ENCODE data around the gene TXNDC15.

DNA sequence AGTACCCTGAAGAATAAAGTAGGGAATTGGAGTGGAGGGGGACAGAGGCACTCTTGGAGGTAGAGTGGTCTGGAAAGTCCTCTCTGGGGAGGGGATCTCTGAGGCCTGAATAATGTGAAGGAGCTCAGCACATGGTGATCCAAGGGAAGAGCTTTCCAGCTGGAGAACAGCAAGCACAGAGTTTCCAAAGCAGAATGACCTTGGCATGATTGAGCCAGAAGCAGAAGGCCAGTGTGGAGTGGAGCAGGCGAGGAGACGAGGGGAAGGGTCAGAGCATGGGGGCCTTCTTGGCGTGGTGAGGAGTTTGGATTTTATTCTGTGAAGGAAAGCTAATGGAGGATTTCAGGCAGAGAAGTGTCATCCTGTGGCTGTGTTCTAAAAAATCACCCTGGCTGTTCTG is 39.1 kb downstream of the TXNDC15 start:
- TF ChIP-seq, protein P1, sequence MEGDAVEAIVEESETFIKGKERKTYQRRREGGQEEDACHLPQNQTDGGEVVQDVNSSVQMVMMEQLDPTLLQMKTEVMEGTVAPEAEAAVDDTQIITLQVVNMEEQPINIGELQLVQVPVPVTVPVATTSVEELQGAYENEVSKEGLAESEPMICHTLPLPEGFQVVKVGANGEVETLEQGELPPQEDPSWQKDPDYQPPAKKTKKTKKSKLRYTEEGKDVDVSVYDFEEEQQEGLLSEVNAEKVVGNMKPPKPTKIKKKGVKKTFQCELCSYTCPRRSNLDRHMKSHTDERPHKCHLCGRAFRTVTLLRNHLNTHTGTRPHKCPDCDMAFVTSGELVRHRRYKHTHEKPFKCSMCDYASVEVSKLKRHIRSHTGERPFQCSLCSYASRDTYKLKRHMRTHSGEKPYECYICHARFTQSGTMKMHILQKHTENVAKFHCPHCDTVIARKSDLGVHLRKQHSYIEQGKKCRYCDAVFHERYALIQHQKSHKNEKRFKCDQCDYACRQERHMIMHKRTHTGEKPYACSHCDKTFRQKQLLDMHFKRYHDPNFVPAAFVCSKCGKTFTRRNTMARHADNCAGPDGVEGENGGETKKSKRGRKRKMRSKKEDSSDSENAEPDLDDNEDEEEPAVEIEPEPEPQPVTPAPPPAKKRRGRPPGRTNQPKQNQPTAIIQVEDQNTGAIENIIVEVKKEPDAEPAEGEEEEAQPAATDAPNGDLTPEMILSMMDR (IDR thresholded peaks at IDR 0.05): no peak
- TF ChIP-seq POLR2A (IDR thresholded peaks at IDR 0.05) (no peak), POLR2AphosphoS5 (IDR thresholded peaks at IDR 0.05) (no peak), EP300 (IDR thresholded peaks at IDR 0.05) (no peak)
